Peyer's patch (tissue), 4 donors: ENCODE measurements around the gene SMAD3. TPM values are rescaled to one million over a fixed set of nuclear protein-coding genes. Genes with fewer than 3 reads are reported as not detected.

Experiments used
- DNase-seq, 3 donors: peaks; one replicate each; pipeline ENCODE4 v3.0.0-alpha.2; 2017 to 2019
- H3K27ac ChIP-seq, 4 donors: fragments of 200-600 bp; sonication (generic); one replicate each; pipeline ENCODE4 v1.5.1; 2016 to 2019
- H3K27me3 ChIP-seq, 2 donors: fragments of 200-600 bp; sonication (generic); one replicate each; pipeline ENCODE4 v1.5.1; 2019
- H3K36me3 ChIP-seq, 3 donors: fragments of 200-600 bp; sonication (generic); one replicate each; pipeline ENCODE4 v1.5.1; 2016 to 2019
- H3K4me1 ChIP-seq, 4 donors: fragments of 200-600 bp; sonication (generic); one replicate each; pipeline ENCODE4 v1.5.1; 2016 to 2019
- H3K4me3 ChIP-seq, 4 donors: fragments of 200-600 bp; sonication (generic); 1 replicate in 3 of 4; 2 replicates in 1 of 4; pipeline ENCODE4 v1.5.1; 2016 to 2019; ENCODE audit warnings: mild to moderate bottlenecking in 1 of 4
- H3K9me3 ChIP-seq, 4 donors: fragments of 200-600 bp; sonication (generic); one replicate each; pipeline ENCODE4 v1.5.1; 2016 to 2019; ENCODE audit warnings: mild to moderate bottlenecking in 1 of 4
- POLR2A ChIP-seq, 2 donors: fragments of 450-650 bp; IDR thresholded peaks; one replicate each; pipeline ENCODE4 v1.5.1; 2017; ENCODE audit warnings: antibody characterized with exemption in 2 of 2, mild to moderate bottlenecking in 2 of 2, moderate library complexity in 2 of 2
- total RNA-seq, 4 donors: library from RNA; depleted of rRNA; stranded (reverse); fragments of >200 nt; gene quantifications; one replicate each; pipeline ENCODE4 v1.1.0, GENCODE V29; 2016
- TF ChIP-seq, protein P1 (sequence below), 6 experiments: fragments of 450-650 bp in 4 of 6; fragments of 200-600 bp in 2 of 6; sonication (generic) in 1 of 6; IDR thresholded peaks; one replicate each; pipeline ENCODE4 v1.5.1; 2017 to 2019; ENCODE audit warnings: antibody characterized with exemption in 6 of 6, mild to moderate bottlenecking in 3 of 6, moderate library complexity in 1 of 6

Gene SMAD3
- total RNA-seq, 4 donors from 2014 or later, result 43.7 to 80.0 (median 60.2) TPM

GRCh38 chr15:67173005-67173404, 107.6 kb downstream of the SMAD3 start:
- TF ChIP-seq, protein P1, sequence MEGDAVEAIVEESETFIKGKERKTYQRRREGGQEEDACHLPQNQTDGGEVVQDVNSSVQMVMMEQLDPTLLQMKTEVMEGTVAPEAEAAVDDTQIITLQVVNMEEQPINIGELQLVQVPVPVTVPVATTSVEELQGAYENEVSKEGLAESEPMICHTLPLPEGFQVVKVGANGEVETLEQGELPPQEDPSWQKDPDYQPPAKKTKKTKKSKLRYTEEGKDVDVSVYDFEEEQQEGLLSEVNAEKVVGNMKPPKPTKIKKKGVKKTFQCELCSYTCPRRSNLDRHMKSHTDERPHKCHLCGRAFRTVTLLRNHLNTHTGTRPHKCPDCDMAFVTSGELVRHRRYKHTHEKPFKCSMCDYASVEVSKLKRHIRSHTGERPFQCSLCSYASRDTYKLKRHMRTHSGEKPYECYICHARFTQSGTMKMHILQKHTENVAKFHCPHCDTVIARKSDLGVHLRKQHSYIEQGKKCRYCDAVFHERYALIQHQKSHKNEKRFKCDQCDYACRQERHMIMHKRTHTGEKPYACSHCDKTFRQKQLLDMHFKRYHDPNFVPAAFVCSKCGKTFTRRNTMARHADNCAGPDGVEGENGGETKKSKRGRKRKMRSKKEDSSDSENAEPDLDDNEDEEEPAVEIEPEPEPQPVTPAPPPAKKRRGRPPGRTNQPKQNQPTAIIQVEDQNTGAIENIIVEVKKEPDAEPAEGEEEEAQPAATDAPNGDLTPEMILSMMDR (IDR thresholded peaks at IDR 0.05), result no peak
- TF ChIP-seq POLR2A (IDR thresholded peaks at IDR 0.05), result no peak
- H3K27ac ChIP-seq, result no peak overlapping the region
- peak in 1 of 3 donors; percentile 37 for DNase-seq
- peaks cover 0 to 39% (median 10%) of the 10 kb centered on the region in 4 donors for H3K4me1 ChIP-seq
- H3K4me3 ChIP-seq, result no peak overlapping the region
- no peaks in the 10 kb centered on the region for H3K9me3 ChIP-seq
- no peaks in the 10 kb centered on the region for H3K27me3 ChIP-seq
- H3K36me3 ChIP-seq, result peaks cover 0 to 55% (median 0%) of the 10 kb centered on the region in 3 donors

DNA sequence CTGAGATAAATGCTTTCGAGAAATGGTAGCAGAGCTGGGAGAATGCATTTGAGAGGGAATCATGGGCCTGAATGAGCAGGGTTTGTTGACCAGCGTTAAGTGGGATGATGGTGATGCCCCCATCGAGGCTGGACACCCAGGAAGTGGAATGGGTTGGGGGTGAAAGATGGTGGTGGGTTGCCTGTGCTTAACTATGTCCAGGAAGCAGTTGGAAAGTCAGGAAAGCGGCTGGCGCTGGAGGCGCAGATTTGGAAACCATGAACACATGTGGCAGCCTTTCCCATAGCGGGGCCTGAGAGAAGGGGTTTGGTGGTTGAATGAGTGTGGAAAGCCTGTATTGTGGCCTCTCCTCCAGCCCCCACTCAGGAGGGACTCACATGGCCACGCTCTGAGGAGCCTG, 108.4 kb downstream of the SMAD3 start:
- Histone ChIP-seq H3K9me3 (no peaks in the 10 kb centered on the region), H3K4me1 (peaks cover 0 to 39% (median 10%) of the 10 kb centered on the region in 4 donors), H3K4me3 (no peak overlapping the region), H3K27ac (peak overlapping the region in 1 of 4 donors; percentile 82), H3K27me3 (no peaks in the 10 kb centered on the region), H3K36me3 (peaks cover 0 to 53% (median 0%) of the 10 kb centered on the region in 3 donors)
- DNase-seq, result no peak
- TF ChIP-seq POLR2A (IDR thresholded peaks at IDR 0.05), result no peak
- TF ChIP-seq, protein P1 (IDR thresholded peaks at IDR 0.05), result no peak

DNA sequence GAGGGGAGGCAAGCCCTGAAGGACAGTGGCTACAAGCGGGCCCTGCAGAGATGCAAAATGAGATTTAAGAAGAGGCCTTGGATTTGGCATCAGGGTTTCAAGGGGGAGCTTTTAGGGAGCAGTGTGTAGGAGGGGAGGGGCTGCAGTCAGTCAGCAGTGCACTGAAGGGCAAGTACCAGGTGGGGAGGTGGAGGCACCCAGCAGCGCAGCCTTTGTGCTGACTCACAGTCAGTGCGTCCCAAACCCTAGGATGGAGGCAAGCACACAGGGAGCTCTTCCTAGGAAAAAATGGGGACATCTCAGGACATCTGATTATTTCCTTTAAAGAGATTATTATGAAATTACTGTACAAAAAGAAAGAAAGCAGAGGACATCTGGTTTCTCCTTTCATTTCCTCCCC, 109.0 kb downstream of the SMAD3 start:
- peaks cover 0 to 53% (median 0%) of the 10 kb centered on the region in 3 donors for H3K36me3 ChIP-seq
- H3K4me3 ChIP-seq, result no peak overlapping the region
- no peaks in the 10 kb centered on the region for H3K27me3 ChIP-seq
- H3K4me1 ChIP-seq, result peaks cover 0 to 39% (median 10%) of the 10 kb centered on the region in 4 donors
- H3K9me3 ChIP-seq, result no peaks in the 10 kb centered on the region
- DNase-seq, result peak in 1 of 3 donors; percentile 47
- no peak for TF ChIP-seq POLR2A (IDR thresholded peaks at IDR 0.05)
- TF ChIP-seq, protein P1 (IDR thresholded peaks at IDR 0.05), result no peak
- H3K27ac ChIP-seq, result peak overlapping the region in 2 of 4 donors; percentile 80 to 82

DNA sequence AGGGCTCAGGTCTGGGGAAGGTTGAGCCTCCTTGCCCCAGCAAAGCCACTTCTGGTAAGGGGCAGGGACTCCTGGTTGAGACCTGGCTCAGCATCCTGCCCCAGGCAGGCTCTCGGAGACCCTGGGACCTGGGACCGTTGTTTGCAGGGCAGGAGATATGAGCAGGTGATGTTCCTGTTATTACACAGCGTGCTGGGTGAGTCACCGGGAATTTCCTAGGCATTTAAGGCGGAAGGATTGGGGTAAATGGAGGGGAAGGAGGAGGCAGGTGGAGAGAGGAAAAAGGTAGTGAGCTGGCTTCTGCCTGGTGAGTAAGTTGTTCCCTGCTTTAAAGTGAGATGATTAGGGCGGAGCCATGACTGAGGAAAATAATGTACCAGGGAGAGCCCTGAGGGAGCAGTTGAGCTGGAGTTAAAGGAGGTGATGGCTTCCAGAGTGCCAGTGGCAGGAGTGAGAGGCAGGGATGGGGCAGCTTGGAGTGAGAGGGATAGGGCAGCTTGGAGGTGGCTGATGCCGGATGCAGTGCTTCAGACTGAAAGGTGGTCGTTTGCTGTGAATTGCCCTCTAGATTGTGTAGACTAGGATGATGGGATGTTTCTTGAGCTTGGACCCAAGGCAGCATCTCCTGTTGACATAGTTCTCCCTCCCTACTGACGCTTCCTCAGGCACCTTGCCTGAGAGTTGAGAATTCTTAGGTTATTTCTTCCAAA, 109.6 kb downstream of the SMAD3 start:
- Histone ChIP-seq H3K4me1 (peaks cover 0 to 39% (median 10%) of the 10 kb centered on the region in 4 donors), H3K27me3 (no peaks in the 10 kb centered on the region), H3K27ac (peak overlapping the region; percentile 8 to 82 (median 64)), H3K4me3 (no peak overlapping the region), H3K36me3 (peaks cover 0 to 55% (median 0%) of the 10 kb centered on the region in 3 donors), H3K9me3 (no peaks in the 10 kb centered on the region)
- no peak for TF ChIP-seq POLR2A (IDR thresholded peaks at IDR 0.05)
- TF ChIP-seq, protein P1 (IDR thresholded peaks at IDR 0.05), result no peak
- peak in 2 of 3 donors; percentile 69 to 80 for DNase-seq

DNA sequence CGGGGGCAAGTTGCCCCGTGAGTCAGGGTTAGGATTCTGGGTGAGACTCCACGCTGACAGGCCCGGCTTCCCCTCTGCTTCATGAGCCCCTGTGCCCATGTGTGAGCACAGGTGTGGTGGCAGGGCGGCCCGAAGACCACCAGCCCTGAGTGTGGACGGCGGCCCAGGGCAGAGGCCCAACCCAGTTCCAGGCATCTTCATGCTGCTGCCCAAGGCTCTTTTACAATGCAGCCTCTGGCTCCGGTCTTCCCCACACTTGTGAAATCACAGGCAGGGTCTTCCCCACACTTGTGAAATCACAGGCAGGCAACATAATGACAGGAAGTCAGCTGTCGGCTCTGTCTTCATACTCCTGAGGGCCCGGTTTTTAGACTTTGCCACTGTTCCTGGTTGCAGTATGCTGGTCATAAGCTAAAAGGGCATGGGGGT, 110.3 kb downstream of the SMAD3 start:
- Histone ChIP-seq H3K9me3 (no peaks in the 10 kb centered on the region), H3K4me1 (peaks cover 0 to 39% (median 10%) of the 10 kb centered on the region in 4 donors), H3K4me3 (no peak overlapping the region), H3K27ac (peak overlapping the region; percentile 47 to 82 (median 70)), H3K27me3 (no peaks in the 10 kb centered on the region), H3K36me3 (peaks cover 0 to 55% (median 0%) of the 10 kb centered on the region in 3 donors)
- no peak for TF ChIP-seq POLR2A (IDR thresholded peaks at IDR 0.05)
- TF ChIP-seq, protein P1 (IDR thresholded peaks at IDR 0.05), result no peak
- DNase-seq, result peak; percentile 36 to 69 (median 48)
